DMS153 treated with DMSO at 0.1 percent for 48 hours (cell line): ENCODE measurements around the gene CSMD2.
A peak's percentile ranks its signal among the peaks of the same experiment; 100 is the strongest.

Source experiments
- DNase-seq: peaks from one replicate; lab custom pipeline; 2025; ENCODE audit not compliant: unreplicated experiment; lab: John Stamatoyannopoulos, UW

The CSMD2 gene

GRCh38 chr1:33692206-33693188, 472.5 kb downstream of the CSMD2 start:
- no peak for DNase-seq

GRCh38 chr1:33687000-33687399, 478.0 kb downstream of the CSMD2 start:
- peak; percentile 62 for DNase-seq

- no peak for DNase-seq
These were observed 478.5 kb downstream of the CSMD2 start for GRCh38 chr1:33686551-33686950.

GRCh38 chr1:33685256-33685655, 479.8 kb downstream of the CSMD2 start:
- no peak for DNase-seq

- peak; percentile 25 for DNase-seq
These were observed 480.4 kb downstream of the CSMD2 start for GRCh38 chr1:33684396-33685179.

GRCh38 chr1:33683913-33684312, 481.1 kb downstream of the CSMD2 start:
- no peak for DNase-seq

GRCh38 chr1:33682371-33682770, 482.7 kb downstream of the CSMD2 start:
- DNase-seq = no peak

GRCh38 chr1:33680281-33680840, 484.7 kb downstream of the CSMD2 start:
- no peak for DNase-seq

- DNase-seq = no peak
These were observed 494.5 kb downstream of the CSMD2 start for GRCh38 chr1:33670567-33670966.

- no peak for DNase-seq
These were observed 496.3 kb downstream of the CSMD2 start for GRCh38 chr1:33668695-33669094.

GRCh38 chr1:33667386-33668282, 497.4 kb downstream of the CSMD2 start:
- no peak for DNase-seq

- no peak for DNase-seq
These were observed 498.4 kb downstream of the CSMD2 start for GRCh38 chr1:33666616-33667015.

GRCh38 chr1:33661811-33662454, 503.1 kb downstream of the CSMD2 start:
- no peak for DNase-seq

- no peak for DNase-seq
These were observed 504.1 kb downstream of the CSMD2 start for GRCh38 chr1:33660956-33661355.

GRCh38 chr1:33660244-33660643, 504.8 kb downstream of the CSMD2 start:
- peak; percentile 88 for DNase-seq

- DNase-seq = no peak
These were observed 505.4 kb downstream of the CSMD2 start for GRCh38 chr1:33659641-33660040.

GRCh38 chr1:33657833-33658232, 507.2 kb downstream of the CSMD2 start:
- no peak for DNase-seq

- no peak for DNase-seq
These were observed 508.5 kb downstream of the CSMD2 start for GRCh38 chr1:33656467-33657005.

GRCh38 chr1:33655496-33655895, 509.5 kb downstream of the CSMD2 start:
- no peak for DNase-seq
